Measurements from ENCODE around the gene ASB18. TPM values are rescaled to one million over a fixed set of nuclear protein-coding genes. Genes with fewer than 3 reads are reported as not detected.

Gene ASB18
- total and polyA plus RNA-seq, 10 of the 15 experiments (the other 5 are each of a cell fraction or from before 2014, with no cell fraction given): not detected

- TF ChIP-seq HSF1 (IDR thresholded peaks at IDR 0.05; ENCODE audit: low read depth, low read length) (no peak), PRDM15 (CRISPR knock-in tag; IDR thresholded peaks at IDR 0.05) (no peak)
Measured at GRCh38 chr2:236171181-236171679, 93.0 kb downstream of the ASB18 start (continued).

- Histone ChIP-seq H3K4me3 (no peak overlapping the region), H2AFZ (ENCODE audit: control insufficient read depth, low read depth, low read length) (no peak overlapping the region), H3K36me3 (ENCODE audit: control insufficient read depth in 2 of 2, insufficient read depth in 2 of 2, low read length in 1 of 2) (no peaks in the 10 kb centered on the region), H3K4me1 (ENCODE audit: control insufficient read depth, insufficient read depth, low read length) (no peaks in the 10 kb centered on the region), H3K27me3 (replicated peaks in 1 of 2; ENCODE audit: control insufficient read depth in 2 of 2, insufficient read depth in 2 of 2, low read length in 1 of 2) (peaks cover 4 to 12% of the 10 kb centered on the region in 2 experiments), H3K27ac (ENCODE audit: control insufficient read depth, insufficient read depth) (no peak overlapping the region), H3K9me3 (replicated peaks; ENCODE audit: control insufficient read depth, insufficient read depth, low read length) (peaks cover 2% of the 10 kb centered on the region; the same call in 2 of the 3 replicates), H3K9ac (ENCODE audit: control insufficient read depth, insufficient read depth, low read length) (no peak overlapping the region), H4K20me1 (ENCODE audit: control insufficient read depth, insufficient read depth) (no peaks in the 10 kb centered on the region), H3K4me2 (ENCODE audit: control insufficient read depth, insufficient read depth) (no peak overlapping the region), H3K79me2 (ENCODE audit: control insufficient read depth, insufficient read depth, low read length) (no peaks in the 10 kb centered on the region)
- POLR2A ChIA-PET: no interaction called here
- RAD21 ChIA-PET (ENCODE audit: unreplicated experiment): no interaction called here
- no TSS peak for BruUV-seq (replicated peaks)
- no peak for DNase-seq (ENCODE audit: low read depth, low spot score)
- no peak for FAIRE-seq
- 14% methylated on average over 21 of the region's 21 CpGs for WGBS (ENCODE audit: insufficient coverage, insufficient replicate concordance, low lambda C conversion rate, missing lambda C conversion rate)
- no peak for ATAC-seq
- CTCF ChIA-PET: interaction anchor here (0.6 to 2.4 kb wide), 2 partner anchors 10 to 391 kb away, joined by 3 to 13 read pairs; no protein-coding TSS in a partner anchor
- SMC1A ChIA-PET (ENCODE audit: uncharacterized antibody, unreplicated experiment): no interaction called here
- intact Hi-C loops (cut with micrococcal nuclease; ENCODE audit: unreplicated experiment) (no loop called here), in situ Hi-C loops (cut with MboI) (no loop called here)
- TF ChIP-seq ZNF274 (IDR thresholded peaks at IDR 0.05; ENCODE audit: insufficient read depth, insufficient read length): no peak
- TF ChIP-seq, protein P1, sequence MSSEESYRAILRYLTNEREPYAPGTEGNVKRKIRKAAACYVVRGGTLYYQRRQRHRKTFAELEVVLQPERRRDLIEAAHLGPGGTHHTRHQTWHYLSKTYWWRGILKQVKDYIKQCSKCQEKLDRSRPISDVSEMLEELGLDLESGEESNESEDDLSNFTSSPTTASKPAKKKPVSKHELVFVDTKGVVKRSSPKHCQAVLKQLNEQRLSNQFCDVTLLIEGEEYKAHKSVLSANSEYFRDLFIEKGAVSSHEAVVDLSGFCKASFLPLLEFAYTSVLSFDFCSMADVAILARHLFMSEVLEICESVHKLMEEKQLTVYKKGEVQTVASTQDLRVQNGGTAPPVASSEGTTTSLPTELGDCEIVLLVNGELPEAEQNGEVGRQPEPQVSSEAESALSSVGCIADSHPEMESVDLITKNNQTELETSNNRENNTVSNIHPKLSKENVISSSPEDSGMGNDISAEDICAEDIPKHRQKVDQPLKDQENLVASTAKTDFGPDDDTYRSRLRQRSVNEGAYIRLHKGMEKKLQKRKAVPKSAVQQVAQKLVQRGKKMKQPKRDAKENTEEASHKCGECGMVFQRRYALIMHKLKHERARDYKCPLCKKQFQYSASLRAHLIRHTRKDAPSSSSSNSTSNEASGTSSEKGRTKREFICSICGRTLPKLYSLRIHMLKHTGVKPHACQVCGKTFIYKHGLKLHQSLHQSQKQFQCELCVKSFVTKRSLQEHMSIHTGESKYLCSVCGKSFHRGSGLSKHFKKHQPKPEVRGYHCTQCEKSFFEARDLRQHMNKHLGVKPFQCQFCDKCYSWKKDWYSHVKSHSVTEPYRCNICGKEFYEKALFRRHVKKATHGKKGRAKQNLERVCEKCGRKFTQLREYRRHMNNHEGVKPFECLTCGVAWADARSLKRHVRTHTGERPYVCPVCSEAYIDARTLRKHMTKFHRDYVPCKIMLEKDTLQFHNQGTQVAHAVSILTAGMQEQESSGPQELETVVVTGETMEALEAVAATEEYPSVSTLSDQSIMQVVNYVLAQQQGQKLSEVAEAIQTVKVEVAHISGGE (CRISPR knock-in tag; IDR thresholded peaks at IDR 0.05): no peak
- no peak for TF ChIP-seq ZSCAN29 (IDR thresholded peaks at IDR 0.05)
- no peak for TF ChIP-seq JUND (IDR thresholded peaks at IDR 0.05; ENCODE audit: low read depth, low read length)
- TF ChIP-seq, protein P2, sequence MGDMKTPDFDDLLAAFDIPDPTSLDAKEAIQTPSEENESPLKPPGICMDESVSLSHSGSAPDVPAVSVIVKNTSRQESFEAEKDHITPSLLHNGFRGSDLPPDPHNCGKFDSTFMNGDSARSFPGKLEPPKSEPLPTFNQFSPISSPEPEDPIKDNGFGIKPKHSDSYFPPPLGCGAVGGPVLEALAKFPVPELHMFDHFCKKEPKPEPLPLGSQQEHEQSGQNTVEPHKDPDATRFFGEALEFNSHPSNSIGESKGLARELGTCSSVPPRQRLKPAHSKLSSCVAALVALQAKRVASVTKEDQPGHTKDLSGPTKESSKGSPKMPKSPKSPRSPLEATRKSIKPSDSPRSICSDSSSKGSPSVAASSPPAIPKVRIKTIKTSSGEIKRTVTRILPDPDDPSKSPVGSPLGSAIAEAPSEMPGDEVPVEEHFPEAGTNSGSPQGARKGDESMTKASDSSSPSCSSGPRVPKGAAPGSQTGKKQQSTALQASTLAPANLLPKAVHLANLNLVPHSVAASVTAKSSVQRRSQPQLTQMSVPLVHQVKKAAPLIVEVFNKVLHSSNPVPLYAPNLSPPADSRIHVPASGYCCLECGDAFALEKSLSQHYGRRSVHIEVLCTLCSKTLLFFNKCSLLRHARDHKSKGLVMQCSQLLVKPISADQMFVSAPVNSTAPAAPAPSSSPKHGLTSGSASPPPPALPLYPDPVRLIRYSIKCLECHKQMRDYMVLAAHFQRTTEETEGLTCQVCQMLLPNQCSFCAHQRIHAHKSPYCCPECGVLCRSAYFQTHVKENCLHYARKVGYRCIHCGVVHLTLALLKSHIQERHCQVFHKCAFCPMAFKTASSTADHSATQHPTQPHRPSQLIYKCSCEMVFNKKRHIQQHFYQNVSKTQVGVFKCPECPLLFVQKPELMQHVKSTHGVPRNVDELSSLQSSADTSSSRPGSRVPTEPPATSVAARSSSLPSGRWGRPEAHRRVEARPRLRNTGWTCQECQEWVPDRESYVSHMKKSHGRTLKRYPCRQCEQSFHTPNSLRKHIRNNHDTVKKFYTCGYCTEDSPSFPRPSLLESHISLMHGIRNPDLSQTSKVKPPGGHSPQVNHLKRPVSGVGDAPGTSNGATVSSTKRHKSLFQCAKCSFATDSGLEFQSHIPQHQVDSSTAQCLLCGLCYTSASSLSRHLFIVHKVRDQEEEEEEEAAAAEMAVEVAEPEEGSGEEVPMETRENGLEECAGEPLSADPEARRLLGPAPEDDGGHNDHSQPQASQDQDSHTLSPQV (IDR thresholded peaks at IDR 0.05): no peak
- TF ChIP-seq KLF5 (IDR thresholded peaks at IDR 0.05; ENCODE audit: partially characterized antibody): no peak
Measured at GRCh38 chr2:236170590-236171165, 93.5 kb downstream of the ASB18 start.

All from GM12878 (cell line).